ENCODE data around the gene GATM. TPM values are rescaled to one million over a fixed set of nuclear protein-coding genes. Genes with fewer than 3 reads are reported as not detected.

Gene GATM
- total RNA-seq, 2 donors from 2014 or later = 35.2 to 83.4 TPM

GRCh38 chr15:45364271-45364670 is 14.1 kb downstream of the GATM start:
- H3K9me3 Mint-ChIP-seq = no peaks in the 10 kb centered on the region
- no peak overlapping the region for H3K27ac Mint-ChIP-seq
- Histone ChIP-seq H3K36me3 (ENCODE audit: control insufficient read depth, insufficient read depth, low read length) (peaks cover 65% of the 10 kb centered on the region), H3K4me1 (ENCODE audit: control insufficient read depth, insufficient read depth, low read length) (no peaks in the 10 kb centered on the region), H3K9me3 (ENCODE audit: control insufficient read depth, low read length) (no peaks in the 10 kb centered on the region), H3K9ac (ENCODE audit: extremely low read depth, low read length, poor library complexity, severe bottlenecking) (no peak overlapping the region), H3K27me3 (ENCODE audit: control insufficient read depth, insufficient read depth, low read length, poor library complexity, severe bottlenecking) (no peaks in the 10 kb centered on the region), H3K27ac (ENCODE audit: low read depth, low read length) (no peak overlapping the region), H3K4me3 (ENCODE audit: low read length) (no peak overlapping the region)
- DNase-seq = no peak
- H3K36me3 Mint-ChIP-seq (ENCODE audit: low read depth) = peaks cover 35% of the 10 kb centered on the region
- no peak overlapping the region for H3K4me3 Mint-ChIP-seq
- no peaks in the 10 kb centered on the region for H3K27me3 Mint-ChIP-seq (ENCODE audit: insufficient read depth)
- 80 to 89% methylated on average over 1 of the region's 1 CpG for WGBS, 2 experiments (ENCODE audit: insufficient coverage in 1 of 2, insufficient read length in 1 of 2)
- no peak for TF ChIP-seq CTCF (conservative IDR thresholded peaks at IDR 0.05)
- H3K4me1 Mint-ChIP-seq = no peaks in the 10 kb centered on the region

DNA sequence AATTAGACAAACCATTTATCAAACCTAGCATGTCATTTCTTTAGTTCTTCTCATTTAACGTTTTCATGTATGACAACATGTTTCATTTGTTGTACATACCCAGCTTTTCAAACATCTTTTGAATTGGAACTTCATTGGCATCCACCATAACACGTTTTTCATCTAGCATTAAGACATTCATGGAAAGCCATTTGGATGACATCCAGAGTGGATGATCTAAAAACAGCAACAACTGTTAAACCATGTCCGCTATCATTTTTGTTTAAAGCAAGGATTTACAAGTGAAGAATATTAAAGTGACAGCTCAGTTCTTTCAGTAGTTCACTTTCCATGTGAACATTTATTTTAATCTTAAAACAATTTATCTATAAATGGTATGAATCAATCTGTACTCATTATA is 14.5 kb downstream of the GATM start:
- no peak overlapping the region for H3K4me3 ChIP-seq (ENCODE audit: low read length)
- no peak overlapping the region for H3K27ac ChIP-seq (ENCODE audit: low read depth, low read length)
- 92 to 93% methylated on average over 2 to 3 of the region's 3 CpGs for whole genome bisulfite sequencing, 2 experiments (ENCODE audit: insufficient coverage in 1 of 2, insufficient read length in 1 of 2)
- no peaks in the 10 kb centered on the region for H3K4me1 Mint-ChIP-seq
- no peak overlapping the region for H3K27ac Mint-ChIP-seq
- no peaks in the 10 kb centered on the region for H3K27me3 Mint-ChIP-seq (ENCODE audit: insufficient read depth)
- H3K9me3 Mint-ChIP-seq = no peaks in the 10 kb centered on the region
- no peaks in the 10 kb centered on the region for H3K4me1 ChIP-seq (ENCODE audit: control insufficient read depth, insufficient read depth, low read length)
- no peak for TF ChIP-seq CTCF (conservative IDR thresholded peaks at IDR 0.05)
- no peak for DNase-seq
- no peaks in the 10 kb centered on the region for H3K27me3 ChIP-seq (ENCODE audit: control insufficient read depth, insufficient read depth, low read length, poor library complexity, severe bottlenecking)
- peaks cover 35% of the 10 kb centered on the region for H3K36me3 Mint-ChIP-seq (ENCODE audit: low read depth)
- H3K4me3 Mint-ChIP-seq = no peak overlapping the region
- H3K36me3 ChIP-seq (ENCODE audit: control insufficient read depth, insufficient read depth, low read length) = peaks cover 62% of the 10 kb centered on the region
- no peaks in the 10 kb centered on the region for H3K9me3 ChIP-seq (ENCODE audit: control insufficient read depth, low read length)
- no peak overlapping the region for H3K9ac ChIP-seq (ENCODE audit: extremely low read depth, low read length, poor library complexity, severe bottlenecking)

DNA sequence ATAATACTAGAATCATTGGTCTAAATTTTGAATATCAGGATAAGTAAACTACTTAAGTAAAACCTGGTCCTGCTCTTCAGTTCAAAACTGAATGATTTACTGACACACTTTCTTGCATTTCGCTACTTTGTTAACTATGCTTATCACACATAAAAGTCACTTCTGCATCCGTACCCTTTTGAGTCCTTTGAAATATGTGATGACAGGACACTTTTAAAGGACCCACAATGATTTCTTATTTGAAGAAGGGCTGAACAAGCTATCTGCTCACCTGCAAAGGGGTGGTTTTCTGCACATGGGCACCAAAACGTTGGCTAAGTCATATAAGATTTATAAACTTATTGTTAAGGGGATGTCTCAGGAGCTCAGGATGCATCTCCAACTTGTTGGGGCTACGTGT is 15.0 kb downstream of the GATM start:
- H3K9me3 Mint-ChIP-seq = no peaks in the 10 kb centered on the region
- no peak for TF ChIP-seq CTCF (conservative IDR thresholded peaks at IDR 0.05)
- Histone ChIP-seq H3K27me3 (ENCODE audit: control insufficient read depth, insufficient read depth, low read length, poor library complexity, severe bottlenecking) (no peaks in the 10 kb centered on the region), H3K4me3 (ENCODE audit: low read length) (no peak overlapping the region), H3K36me3 (ENCODE audit: control insufficient read depth, insufficient read depth, low read length) (peaks cover 62% of the 10 kb centered on the region), H3K27ac (ENCODE audit: low read depth, low read length) (no peak overlapping the region), H3K4me1 (ENCODE audit: control insufficient read depth, insufficient read depth, low read length) (no peaks in the 10 kb centered on the region), H3K9me3 (ENCODE audit: control insufficient read depth, low read length) (no peaks in the 10 kb centered on the region), H3K9ac (ENCODE audit: extremely low read depth, low read length, poor library complexity, severe bottlenecking) (no peak overlapping the region)
- H3K4me3 Mint-ChIP-seq = no peak overlapping the region
- H3K27ac Mint-ChIP-seq = no peak overlapping the region
- no peaks in the 10 kb centered on the region for H3K4me1 Mint-ChIP-seq
- no peaks in the 10 kb centered on the region for H3K27me3 Mint-ChIP-seq (ENCODE audit: insufficient read depth)
- peaks cover 35% of the 10 kb centered on the region for H3K36me3 Mint-ChIP-seq (ENCODE audit: low read depth)
- no peak for DNase-seq
- 96 to 100% methylated on average over 2 to 4 of the region's 4 CpGs for WGBS, 2 experiments (ENCODE audit: insufficient coverage in 1 of 2, insufficient read length in 1 of 2)
